K562 (cell line): ENCODE results near the gene ZFP62. TPM values are rescaled to one million over a fixed set of nuclear protein-coding genes. Genes with fewer than 3 reads are reported as not detected.

Experiments
- CEBPG ChIP-seq, 3 experiments: fragments of 200-800 bp in 1 of 3; sonication (Bioruptor generic) in 1 of 3; sonication (generic) in 1 of 3; formaldehyde crosslinking in 1 of 3; IDR thresholded peaks in 2 of 3; conservative IDR thresholded peaks in 1 of 3; 2 replicates each; pipeline versions ENCODE4 v1.6.1 to v1.8.0; 2016 to 2022; ENCODE audit warnings: missing compliant biosample characterization in 2 of 3, missing genetic modification characterization in 2 of 3, mild to moderate bottlenecking in 1 of 3, missing genetic modification reagents in 1 of 3
- GTF2F1 ChIP-seq: IDR thresholded peaks from 2 replicates; pipeline ENCODE4 v1.6.1; 2011; ENCODE audit warnings: low read depth, low read length, improper control_type of control experiment
- NFIX ChIP-seq: fragments of 250-450 bp; sonication (Bioruptor Pico); IDR thresholded peaks from 2 replicates; pipeline ENCODE4 v1.4.0; 2020; ENCODE audit warnings: low read depth, mild to moderate bottlenecking, moderate library complexity
- PKNOX1 ChIP-seq: fragments of 450-650 bp; IDR thresholded peaks from 2 replicates; pipeline ENCODE4 v1.6.1; 2016
- POLR2B ChIP-seq: fragments of 450-650 bp; IDR thresholded peaks from 2 replicates; pipeline ENCODE4 v1.6.1; 2018; ENCODE audit warnings: low read depth; ENCODE audit not compliant: partially characterized antibody
- RAD21 ChIP-seq, 2 experiments: fragments of 250-450 bp in 1 of 2; fragments of 450-650 bp in 1 of 2; sonication (Bioruptor Pico) in 1 of 2; formaldehyde crosslinking in 1 of 2; IDR thresholded peaks in 1 of 2; conservative IDR thresholded peaks in 1 of 2; 2 replicates each; pipeline versions ENCODE4 v1.4.0 to v1.8.0; 2020 to 2022; ENCODE audit warnings: mild to moderate bottlenecking in 2 of 2, moderate library complexity in 1 of 2
- RREB1 ChIP-seq: fragments of 250-450 bp; sonication (Bioruptor Pico); IDR thresholded peaks from 2 replicates; pipeline ENCODE4 v1.4.0; 2020
- SMARCA4 ChIP-seq: fragments of 450-650 bp; IDR thresholded peaks from 2 replicates; pipeline ENCODE4 v1.6.1; 2016
- TCF7L2 ChIP-seq: fragments of 150-350 bp; IDR thresholded peaks from 2 replicates; pipeline ENCODE4 v1.6.1; 2016; ENCODE audit warnings: low read depth, mild to moderate bottlenecking, low read length, moderate library complexity
- USF1 ChIP-seq: sonication (generic); formaldehyde crosslinking; IDR thresholded peaks from 2 replicates; pipeline ENCODE4 v1.9.0; 2022; ENCODE audit warnings: mild to moderate bottlenecking, missing genetic modification reagents
- ZNF77 ChIP-seq: fragments of 250-450 bp; sonication (Bioruptor Pico); IDR thresholded peaks from 2 replicates; pipeline ENCODE4 v1.5.0; 2020
- polyA plus RNA-seq, 8 experiments: library from polyadenylated mRNA; depleted of rRNA in 4 of 8; stranded (reverse) in 5 of 8; unstranded in 3 of 8; fragments of >200 nt; fragmentation: Nextera tagmentation in 2 of 8; fragmentation: Illumina TruSeq in 1 of 8; extraction: Ambion mirVana in 2 of 8; extraction: Trizol in 1 of 8; gene quantifications; 2 replicates each; pipeline versions ENCODE4 v1.2.1 to v1.2.3, GENCODE V29; 2011 to 2014; ENCODE audit warnings: inconsistent platforms in 1 of 8, missing spikeins in 1 of 8
- total RNA-seq, 7 experiments: library from RNA; depleted of rRNA in 6 of 7; stranded (reverse); fragments of >200 nt in 6 of 7; fragmentation: Illumina TruSeq in 2 of 7; extraction: Trizol in 2 of 7; gene quantifications; 2 replicates each; pipeline versions ENCODE4 v1.2.1 to v1.2.3, GENCODE V29; 2011 to 2021; ENCODE audit warnings: low replicate concordance in 1 of 7
- TF ChIP-seq, protein P1 (sequence below): IDR thresholded peaks from 2 replicates; pipeline ENCODE4 v1.6.1; 2014; ENCODE audit warnings: antibody characterized with exemption
- TF ChIP-seq, protein P2 (sequence below): fragments of 250-450 bp; sonication (Bioruptor Pico); IDR thresholded peaks from 2 replicates; pipeline ENCODE4 v1.5.0; 2021; ENCODE audit warnings: mild to moderate bottlenecking, borderline replicate concordance

The ZFP62 gene
- total and polyA plus RNA-seq, 9 of the 15 experiments (the other 6 are each of a cell fraction or from before 2014, with no cell fraction given) = 12.2 to 37.5 (median 25.0) TPM

- TF ChIP-seq PKNOX1 (no peak), NFIX (CRISPR knock-in tag) (no peak), GTF2F1 (no peak), SMARCA4 (peak; percentile 42; the same call in 1 of the 2 replicates), RAD21 (CRISPR knock-in tag; conservative IDR thresholded peaks at IDR 0.05 in 1 of 2, IDR thresholded peaks at IDR 0.05 in 1 of 2) (peak in 1 of 2 experiments; percentile 33; a peak in 1 of 4 replicates), ZNF77 (CRISPR knock-in tag) (no peak), USF1 (no peak), CEBPG (CRISPR knock-in tag; IDR thresholded peaks at IDR 0.05) (no peak), CEBPG (tag; conservative IDR thresholded peaks at IDR 0.05 in 1 of 2, IDR thresholded peaks at IDR 0.05 in 1 of 2) (no peak), TCF7L2 (no peak), RREB1 (CRISPR knock-in tag) (no peak), POLR2B (no peak)
- TF ChIP-seq, protein P1, sequence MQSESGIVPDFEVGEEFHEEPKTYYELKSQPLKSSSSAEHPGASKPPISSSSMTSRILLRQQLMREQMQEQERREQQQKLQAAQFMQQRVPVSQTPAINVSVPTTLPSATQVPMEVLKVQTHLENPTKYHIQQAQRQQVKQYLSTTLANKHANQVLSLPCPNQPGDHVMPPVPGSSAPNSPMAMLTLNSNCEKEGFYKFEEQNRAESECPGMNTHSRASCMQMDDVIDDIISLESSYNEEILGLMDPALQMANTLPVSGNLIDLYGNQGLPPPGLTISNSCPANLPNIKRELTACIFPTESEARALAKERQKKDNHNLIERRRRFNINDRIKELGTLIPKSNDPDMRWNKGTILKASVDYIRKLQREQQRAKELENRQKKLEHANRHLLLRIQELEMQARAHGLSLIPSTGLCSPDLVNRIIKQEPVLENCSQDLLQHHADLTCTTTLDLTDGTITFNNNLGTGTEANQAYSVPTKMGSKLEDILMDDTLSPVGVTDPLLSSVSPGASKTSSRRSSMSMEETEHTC = no peak
- TF ChIP-seq, protein P2, sequence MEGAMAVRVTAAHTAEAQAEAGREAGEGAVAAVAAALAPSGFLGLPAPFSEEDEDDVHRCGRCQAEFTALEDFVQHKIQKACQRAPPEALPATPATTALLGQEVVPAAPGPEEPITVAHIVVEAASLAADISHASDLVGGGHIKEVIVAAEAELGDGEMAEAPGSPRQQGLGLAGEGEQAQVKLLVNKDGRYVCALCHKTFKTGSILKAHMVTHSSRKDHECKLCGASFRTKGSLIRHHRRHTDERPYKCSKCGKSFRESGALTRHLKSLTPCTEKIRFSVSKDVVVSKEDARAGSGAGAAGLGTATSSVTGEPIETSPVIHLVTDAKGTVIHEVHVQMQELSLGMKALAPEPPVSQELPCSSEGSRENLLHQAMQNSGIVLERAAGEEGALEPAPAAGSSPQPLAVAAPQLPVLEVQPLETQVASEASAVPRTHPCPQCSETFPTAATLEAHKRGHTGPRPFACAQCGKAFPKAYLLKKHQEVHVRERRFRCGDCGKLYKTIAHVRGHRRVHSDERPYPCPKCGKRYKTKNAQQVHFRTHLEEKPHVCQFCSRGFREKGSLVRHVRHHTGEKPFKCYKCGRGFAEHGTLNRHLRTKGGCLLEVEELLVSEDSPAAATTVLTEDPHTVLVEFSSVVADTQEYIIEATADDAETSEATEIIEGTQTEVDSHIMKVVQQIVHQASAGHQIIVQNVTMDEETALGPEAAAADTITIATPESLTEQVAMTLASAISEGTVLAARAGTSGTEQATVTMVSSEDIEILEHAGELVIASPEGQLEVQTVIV (CRISPR knock-in tag) = no peak
Measured at GRCh38 chr5:180860273-180860886, 696 bp downstream of the ZFP62 start (continued).
